ENCODE results near the gene BANP. TPM values are rescaled to one million over a fixed set of nuclear protein-coding genes. Genes with fewer than 3 reads are reported as not detected.
"Not testable (repeated sequence)": the region's sequence is repeated elsewhere in the genome, so short reads cannot be mapped to it uniquely, and the experiment has no call there.

The BANP gene
- total RNA-seq, 2 experiments from 2014 or later: 26.8 to 31.0 TPM

GRCh38 chr16:88105574-88106140 lies 154.4 kb downstream of the BANP start:
- POLR2A ChIA-PET, CTCF ChIA-PET: not testable (repeated sequence)

GRCh38 chr16:88106566-88106965 lies 155.3 kb downstream of the BANP start:
- CTCF ChIA-PET, POLR2A ChIA-PET: not testable (repeated sequence)

DNA sequence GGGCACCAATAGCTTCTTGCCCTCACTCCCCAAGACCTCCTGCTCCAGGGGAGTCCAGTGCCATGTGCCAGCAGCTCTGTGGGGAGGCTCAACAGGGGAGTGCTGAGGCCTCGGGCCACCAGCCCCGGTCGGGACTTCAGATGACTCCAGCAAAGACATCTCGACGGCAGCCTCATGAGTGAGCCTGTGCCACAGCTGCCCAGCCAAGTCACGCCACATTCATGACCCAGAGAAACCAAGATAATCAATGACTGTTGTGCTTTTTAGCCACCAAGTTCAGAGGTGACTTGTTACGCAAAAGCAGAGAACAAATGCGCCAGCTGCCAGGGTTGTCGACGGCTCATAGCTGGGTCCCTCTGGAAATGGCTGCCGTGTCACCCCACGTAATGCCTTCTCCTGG lies 157.5 kb downstream of the BANP start:
- POLR2A ChIA-PET: no interaction called here
- CTCF ChIA-PET: no interaction called here

DNA sequence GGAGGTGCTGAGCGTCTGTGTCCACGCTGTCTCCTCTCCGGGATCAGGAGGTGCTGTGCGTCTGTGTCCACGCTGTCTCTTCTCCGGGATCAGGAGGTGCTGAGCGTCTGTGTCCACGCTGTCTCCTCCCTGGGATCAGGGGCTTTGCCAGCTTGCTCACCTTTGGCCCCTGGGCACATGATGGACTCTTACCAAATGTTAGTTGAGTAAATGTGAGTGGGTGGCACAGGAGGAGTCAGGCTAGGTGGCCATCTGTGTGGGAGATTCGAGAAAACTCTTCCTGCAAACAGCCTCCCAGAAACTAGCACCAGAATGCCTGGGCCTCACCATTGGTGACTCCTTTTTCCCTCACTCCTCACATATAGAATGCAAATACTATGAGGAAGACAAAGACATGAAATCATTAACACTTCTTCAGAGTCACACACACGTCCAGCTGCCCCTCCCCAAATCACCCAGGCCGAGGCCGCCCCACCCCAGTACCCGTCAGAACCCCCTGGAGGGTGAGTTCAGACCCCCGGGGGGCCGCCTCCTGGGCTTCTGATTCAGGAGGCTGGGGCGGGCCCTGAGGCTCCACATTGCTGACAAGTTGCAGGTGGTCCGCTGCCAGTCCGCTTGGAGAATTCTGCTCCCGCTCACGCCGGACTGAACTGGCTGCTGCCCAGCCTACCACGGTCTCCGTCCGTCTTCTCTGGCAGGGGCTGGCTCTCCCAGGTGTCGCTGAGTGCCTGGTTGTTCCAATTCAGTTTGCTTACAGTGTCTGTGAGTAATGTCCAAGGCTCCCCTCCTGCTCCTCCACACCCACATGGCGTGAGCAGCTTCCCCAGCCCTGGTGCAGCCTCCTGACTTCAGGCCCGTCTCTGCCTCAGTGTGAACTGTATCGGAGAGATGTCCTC lies 158.7 kb downstream of the BANP start:
- CTCF ChIA-PET, POLR2A ChIA-PET: not testable (repeated sequence)

DNA sequence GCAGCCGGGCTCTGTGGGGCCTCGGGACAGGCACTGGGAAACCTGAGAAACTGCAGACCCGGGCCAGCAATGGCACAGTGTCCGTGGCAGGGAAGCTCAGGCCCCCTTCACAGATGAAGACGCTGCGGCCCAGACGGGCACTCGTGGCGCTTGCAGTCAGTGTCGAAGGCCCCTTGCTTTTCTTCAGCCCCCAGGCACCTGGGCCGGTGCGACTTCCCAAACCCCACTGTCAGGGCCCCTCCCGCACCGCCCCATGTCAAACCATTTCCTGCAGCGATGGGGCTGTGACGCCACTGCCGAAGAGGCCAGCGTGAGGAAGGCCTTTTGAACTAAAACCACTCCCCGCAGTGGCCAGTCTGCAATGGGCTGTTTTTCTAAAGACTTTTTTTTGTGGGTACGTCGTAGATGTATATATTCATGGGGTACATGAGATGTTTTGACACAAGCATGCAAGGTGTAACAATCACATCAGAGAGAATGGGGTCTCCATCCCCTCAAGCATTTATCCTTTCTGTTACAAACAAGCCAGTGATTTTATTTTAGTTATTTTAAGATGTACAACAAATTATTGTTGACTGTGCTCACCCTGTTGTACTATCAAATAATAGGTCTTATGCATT lies 159.8 kb downstream of the BANP start:
- CTCF ChIA-PET, POLR2A ChIA-PET: not testable (repeated sequence)

GRCh38 chr16:88111976-88112375 lies 160.7 kb downstream of the BANP start:
- POLR2A ChIA-PET, CTCF ChIA-PET: not testable (repeated sequence)

- POLR2A ChIA-PET: no interaction called here
- CTCF ChIA-PET: no interaction called here
Observed at GRCh38 chr16:88113545-88114045, 162.4 kb downstream of the BANP start.

DNA sequence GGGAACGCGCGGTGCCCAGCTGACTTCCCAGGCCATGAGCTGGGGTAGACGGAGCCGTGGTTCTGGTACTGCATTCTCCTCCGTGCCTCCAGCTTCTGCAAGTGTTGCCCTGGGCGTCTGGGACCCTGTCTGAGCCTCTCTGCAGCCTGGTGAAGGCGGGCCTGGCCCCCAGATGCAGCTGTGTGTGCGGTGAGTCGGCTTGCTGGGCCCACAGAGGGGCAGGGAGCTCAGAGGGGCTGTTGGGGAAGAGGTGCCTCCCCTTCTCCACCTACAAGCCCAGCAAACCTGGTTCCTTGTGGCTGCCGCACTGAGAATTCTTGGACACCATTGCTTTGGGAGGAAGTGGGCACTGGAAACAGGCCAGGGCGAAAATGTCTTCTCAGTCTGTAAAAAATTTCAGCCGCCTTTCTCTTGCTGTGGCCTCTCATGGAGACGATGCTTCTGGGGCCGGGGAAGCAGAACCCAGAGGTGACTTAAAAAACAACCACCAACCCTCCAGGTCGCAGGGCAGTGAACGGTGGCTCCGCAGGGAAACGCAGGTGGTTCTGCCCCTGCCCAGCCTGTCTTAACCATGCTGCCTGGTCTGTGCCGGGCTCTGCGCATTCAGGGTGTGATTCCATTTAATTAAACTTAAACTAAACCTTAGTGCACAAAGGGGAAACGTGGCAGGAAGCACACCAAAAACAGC lies 163.5 kb downstream of the BANP start:
- CTCF ChIA-PET: not testable (repeated sequence)

DNA sequence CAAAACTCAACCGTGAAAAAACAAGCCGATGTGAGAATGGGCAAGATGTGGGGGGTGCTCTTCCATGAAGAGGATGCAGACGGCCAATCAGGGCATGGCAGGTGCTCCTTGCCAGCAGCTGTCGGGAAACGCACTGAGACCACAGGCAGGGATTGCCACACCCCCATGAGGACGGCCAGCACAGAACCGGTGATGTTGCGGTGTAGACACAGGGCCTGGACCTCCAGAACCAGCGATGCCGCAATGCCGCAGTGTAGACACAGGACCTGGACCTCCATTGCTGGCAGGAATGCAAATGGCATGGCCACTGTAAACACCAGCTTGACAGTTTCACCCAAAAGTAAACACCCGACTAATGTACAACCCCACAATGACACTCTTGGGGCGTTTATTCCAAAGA lies 164.9 kb downstream of the BANP start:
- POLR2A ChIA-PET: no interaction called here

More for the DNA sequence above, 163.5 kb downstream of the BANP start:
- POLR2A ChIA-PET: not testable (repeated sequence)

DNA sequence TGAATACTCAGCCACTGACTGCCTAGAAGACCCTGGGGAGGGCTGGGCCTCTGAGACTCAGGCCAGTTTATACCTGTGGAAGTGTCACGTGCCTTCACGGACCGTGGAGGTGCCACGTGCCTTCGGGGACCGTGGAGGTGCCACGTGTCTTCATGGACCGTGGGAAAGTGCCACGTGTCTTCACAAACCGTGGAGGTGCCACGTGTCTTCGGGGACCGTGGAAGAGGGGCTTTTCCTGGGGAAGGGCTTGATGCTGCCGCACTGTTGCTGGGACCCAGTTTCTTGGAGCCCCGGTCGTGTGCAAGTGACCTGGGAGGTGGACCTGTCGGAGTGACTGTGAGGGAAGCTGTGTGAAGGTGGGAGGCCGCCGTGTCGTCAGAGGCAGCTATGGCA lies 166.2 kb downstream of the BANP start:
- ChIA-PET CTCF (no interaction called here), POLR2A (no interaction called here)

More for the DNA sequence above, 164.9 kb downstream of the BANP start:
- CTCF ChIA-PET: no interaction called here

GRCh38 chr16:88118376-88118775 lies 167.1 kb downstream of the BANP start:
- ChIA-PET CTCF (no interaction called here), POLR2A (no interaction called here)

DNA sequence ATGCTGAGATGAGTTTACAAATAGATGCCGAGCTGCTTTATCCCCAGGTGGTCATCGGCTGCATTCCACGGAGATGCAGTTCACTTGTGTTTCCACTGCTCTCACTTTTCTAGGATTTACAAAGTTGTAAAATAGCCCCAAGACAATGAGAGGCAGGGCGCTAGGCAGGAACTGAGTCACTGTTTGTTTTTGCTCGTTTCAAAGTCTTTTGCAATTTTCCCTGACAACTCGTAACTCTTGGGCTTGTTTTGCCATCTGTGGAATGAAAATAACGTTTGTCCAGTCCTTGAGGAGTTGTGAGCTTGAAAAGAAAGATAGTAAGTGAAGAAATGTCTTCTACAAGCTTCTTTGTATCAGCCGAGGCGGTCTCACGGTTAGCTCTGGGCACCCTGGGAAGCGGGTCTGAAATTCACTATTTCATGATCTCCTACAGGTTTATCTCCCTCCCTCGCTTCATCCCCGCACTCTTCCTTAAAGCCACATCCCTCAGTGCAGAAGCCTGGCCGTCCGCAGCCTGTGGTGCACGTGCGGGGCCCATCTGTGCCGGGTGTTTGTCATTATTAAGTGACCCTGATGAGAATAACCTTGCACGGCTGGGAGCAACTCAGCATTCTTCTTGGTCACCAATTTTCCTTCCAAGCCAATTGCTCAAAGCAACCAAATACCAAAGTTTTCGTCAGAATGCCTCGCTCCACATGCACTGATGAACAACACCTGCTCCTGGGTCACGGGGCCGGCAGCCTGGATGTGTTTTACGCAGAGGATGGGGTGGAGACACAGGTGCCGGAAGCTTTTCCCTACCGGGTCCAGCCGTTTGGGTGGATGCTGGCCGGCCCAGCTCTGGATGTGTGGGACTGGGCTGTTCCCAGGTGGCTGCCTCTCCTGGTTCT lies 167.9 kb downstream of the BANP start:
- POLR2A ChIA-PET, CTCF ChIA-PET: not testable (repeated sequence)

DNA sequence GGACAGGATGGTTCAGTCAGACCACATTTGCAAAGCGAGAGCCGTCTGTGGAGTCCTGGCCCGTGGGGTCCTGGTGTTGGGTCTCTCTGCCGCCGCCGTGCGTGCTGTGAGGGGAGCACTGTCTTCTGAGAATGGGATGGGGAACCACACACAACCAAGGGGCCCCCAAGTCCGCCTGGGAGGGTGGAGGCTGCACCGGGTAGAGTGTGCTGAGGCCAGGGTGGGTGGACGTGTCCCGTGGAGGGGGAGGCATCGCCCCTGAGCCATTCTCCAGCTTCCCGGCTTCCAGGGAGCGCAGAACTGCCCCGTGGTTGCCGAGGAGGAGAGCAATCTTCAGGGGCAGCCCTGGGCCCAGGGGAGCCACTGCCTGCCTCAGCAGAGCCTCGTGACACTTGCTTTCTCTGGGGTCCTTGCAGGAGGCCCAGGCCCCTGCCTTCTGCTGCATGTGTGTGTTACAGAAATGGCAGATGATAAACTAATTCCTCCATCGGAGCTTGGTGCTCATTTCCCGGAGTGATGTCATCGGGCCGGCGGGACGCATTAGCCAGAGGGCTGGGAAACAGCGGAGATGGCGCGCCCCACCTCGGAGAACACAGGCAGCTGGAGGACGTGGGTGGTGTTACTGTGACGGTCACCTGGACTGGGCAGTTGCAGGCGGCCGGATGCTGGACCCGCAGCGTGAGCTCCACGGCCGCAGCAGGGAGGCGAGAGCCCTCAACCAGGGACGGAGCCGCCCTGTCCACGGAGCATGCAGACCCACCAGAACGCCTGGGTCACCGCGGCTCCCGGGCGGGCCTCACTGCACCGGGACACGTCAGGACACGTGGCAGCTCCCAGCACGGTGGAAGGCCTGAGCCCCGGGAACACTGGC lies 168.9 kb downstream of the BANP start:
- POLR2A ChIA-PET, CTCF ChIA-PET: not testable (repeated sequence)

DNA sequence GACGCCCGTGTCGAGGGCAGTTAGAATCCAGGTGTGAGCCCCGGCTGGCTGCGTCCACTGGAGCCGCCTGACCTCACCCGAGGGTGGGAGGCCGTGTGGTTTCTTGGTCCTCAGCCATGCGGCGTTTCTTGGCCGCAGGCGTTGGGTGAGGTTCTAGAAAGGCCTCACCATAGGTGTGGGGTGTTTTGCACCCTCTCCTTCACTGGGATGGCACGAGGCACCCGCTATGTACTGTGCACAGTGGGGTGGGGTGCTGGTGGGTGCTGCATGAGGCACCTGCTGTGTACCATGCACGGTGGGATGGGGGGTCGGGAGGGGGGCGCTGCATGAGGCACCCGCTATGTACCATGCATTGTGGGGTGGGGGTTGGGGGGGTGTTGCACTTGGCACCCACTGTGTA lies 169.6 kb downstream of the BANP start:
- ChIA-PET POLR2A (no interaction called here), CTCF (no interaction called here)

DNA sequence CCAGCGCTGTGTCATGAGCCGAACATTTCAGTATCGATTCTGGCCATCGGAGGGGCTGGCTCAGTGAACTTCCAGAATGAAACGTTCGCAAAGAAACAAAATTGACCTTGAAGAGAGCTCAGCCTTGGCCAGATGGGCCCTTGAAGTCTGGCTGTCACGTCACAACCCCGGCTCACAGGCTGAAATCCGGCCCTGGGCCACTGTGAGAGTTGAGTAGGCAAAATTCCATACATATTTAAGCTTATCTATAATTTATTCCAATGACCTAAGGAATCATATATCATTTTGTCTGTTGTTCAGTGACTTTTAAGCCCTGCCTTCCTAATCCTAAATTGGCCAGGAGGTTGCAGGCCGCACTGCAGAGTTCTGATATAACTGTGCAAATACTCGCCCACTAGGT lies 170.2 kb downstream of the BANP start:
- CTCF ChIA-PET, POLR2A ChIA-PET: not testable (repeated sequence)

- POLR2A ChIA-PET: no interaction called here
- CTCF ChIA-PET: no interaction called here
Observed at GRCh38 chr16:88121886-88122580, 170.8 kb downstream of the BANP start.

Measured in activated CD8-positive, alpha-beta memory T cell treated with anti-CD3 and anti-CD28 coated beads for 36 hours (primary cell).